Testis (tissue), 5 donors: ENCODE data around the gene PDIA6. TPM values are rescaled to one million over a fixed set of nuclear protein-coding genes. Genes with fewer than 3 reads are reported as not detected.

Experiments
- DNase-seq: peaks from one replicate; pipeline ENCODE4 v3.0.0-alpha.2; 2019
- H3K27ac ChIP-seq, 2 donors: fragments of 200-600 bp; sonication (generic); one replicate each; pipeline ENCODE4 v1.5.1; 2019
- H3K27me3 ChIP-seq: fragments of 200-600 bp; sonication (generic); one replicate; pipeline ENCODE4 v1.5.1; 2019
- H3K36me3 ChIP-seq: fragments of 200-600 bp; sonication (generic); one replicate; pipeline ENCODE4 v1.5.1; 2017; ENCODE audit warnings: low read depth; ENCODE audit errors: missing control alignments
- H3K4me1 ChIP-seq: fragments of 200-600 bp; sonication (generic); one replicate; pipeline ENCODE4 v1.5.1; 2019
- H3K4me3 ChIP-seq, 2 donors: fragments of 200-600 bp; sonication (generic); one replicate each; pipeline ENCODE4 v1.5.1; 2017 to 2019
- H3K9me3 ChIP-seq: fragments of 200-600 bp; sonication (generic); one replicate; pipeline ENCODE4 v1.5.1; 2017
- CTCF ChIP-seq, 3 experiments: fragments of 450-650 bp in 2 of 3; fragments of 200-600 bp in 1 of 3; sonication (generic) in 1 of 3; IDR thresholded peaks; one replicate each; pipeline ENCODE4 v1.5.1; 2016 to 2019; ENCODE audit warnings: antibody characterized with exemption in 3 of 3, mild to moderate bottlenecking in 2 of 3, moderate library complexity in 1 of 3
- POLR2A ChIP-seq: fragments of 450-650 bp; IDR thresholded peaks from one replicate; pipeline ENCODE4 v1.6.1; 2017; ENCODE audit warnings: antibody characterized with exemption, mild to moderate bottlenecking, moderate library complexity
- WGBS, 2 donors: methylation state at CpG; one replicate each; pipeline ENCODE4 v1.1.5; 2018; 5-methylcytosine and 5-hydroxymethylcytosine counted together
- intact Hi-C: fragments of 100-400 bp; cut with DNase I; formaldehyde crosslinking; loops from one replicate; pipeline ENCODE4 v1.15.1; 2023; ENCODE audit warnings: low total_unique reads
- long read RNA-seq, 2 donors: transcript quantifications; one replicate each; lab custom pipeline, GENCODE V29; 2026
- polyA plus RNA-seq: library from polyadenylated mRNA; stranded (reverse); fragments of 350-450 nt; fragmentation: Illumina TruSeq; extraction: RNeasy Lipid Tissue Mini Kit (QIAGEN cat#74804); gene quantifications from one replicate; pipeline ENCODE4 v1.2.3, GENCODE V29; 2014; ENCODE audit warnings: low read depth, low replicate concordance; ENCODE audit not compliant: insufficient read depth
- total RNA-seq, 2 donors: library from RNA; depleted of rRNA; stranded (reverse); fragments of >200 nt; gene quantifications; one replicate each; pipeline ENCODE4 v1.2.3, GENCODE V29; 2016

Gene PDIA6
- 10 to 100 TPM; 74.3 to 78.4 TPM for total RNA-seq
- polyA plus RNA-seq = 123 TPM
- long read RNA-seq, donor 1, transcript PDIA6-201 (13 exons, 2,338 nt) = major isoform, 111 of 138 reads
- long read RNA-seq, donor 1, partial matches to known transcripts = 27 of 138 reads
- long read RNA-seq, donor 1, other reads (novel, unspliced or antisense) = 0 of 138 reads
- long read RNA-seq, donor 2, transcript PDIA6-201 (13 exons, 2,338 nt) = major isoform, 95 of 110 reads
- long read RNA-seq, donor 2, partial matches to known transcripts = 15 of 110 reads
- long read RNA-seq, donor 2, other reads (novel, unspliced or antisense) = 0 of 110 reads

GRCh38 chr2:10812362-10813162 is at the start of gene PDIA6:
TSS of gene PDIA6 (minus strand) at chr2:10812785. CDS start at chr2:10812696, 89 bp downstream.
- H3K9me3 ChIP-seq = no peaks in the 10 kb centered on the region
- peak within 1 kb of the TSS; percentile 79 to 93 for H3K27ac ChIP-seq
- no peaks in the 10 kb centered on the region for H3K36me3 ChIP-seq
- TF ChIP-seq CTCF (IDR thresholded peaks at IDR 0.05) (peak in 2 of 3 experiments; percentile 39 to 48), POLR2A (peak; percentile 75)
- H3K27me3 ChIP-seq = no peaks in the 10 kb centered on the region
- 1% methylated on average over 8 to 78 of the region's 98 CpGs for WGBS, 2 donors
- peaks cover 8% of the 10 kb centered on the region for H3K4me1 ChIP-seq
- peak; percentile 98 for DNase-seq
- intact Hi-C loops = no loop called here
- peak within 1 kb of the TSS; percentile 80 to 91 for H3K4me3 ChIP-seq

- Histone ChIP-seq H3K36me3 (no peaks in the 10 kb centered on the region), H3K9me3 (no peaks in the 10 kb centered on the region), H3K4me1 (no peaks in the 10 kb centered on the region), H3K4me3 (no peak overlapping the region), H3K27ac (no peak overlapping the region), H3K27me3 (no peaks in the 10 kb centered on the region)
- WGBS, 2 donors = 91 to 92% methylated on average over 10 of the region's 10 CpGs
- no peak for DNase-seq
- intact Hi-C loops = no loop called here
- TF ChIP-seq POLR2A = no peak
- no peak for TF ChIP-seq CTCF (IDR thresholded peaks at IDR 0.05)
Measured at GRCh38 chr2:10862330-10862729, 49.7 kb upstream of the PDIA6 start.

GRCh38 chr2:10861765-10862164 is 49.2 kb upstream of the PDIA6 start:
- 85 to 94% methylated on average over 5 of the region's 5 CpGs for WGBS, 2 donors

GRCh38 chr2:10860814-10861325 is 48.3 kb upstream of the PDIA6 start:
- no peaks in the 10 kb centered on the region for H3K4me1 ChIP-seq
- H3K27ac ChIP-seq = no peak overlapping the region
- DNase-seq = no peak
- no peaks in the 10 kb centered on the region for H3K27me3 ChIP-seq
- no peaks in the 10 kb centered on the region for H3K36me3 ChIP-seq
- no peak overlapping the region for H3K4me3 ChIP-seq
- 82 to 89% methylated on average over 8 of the region's 8 CpGs for WGBS, 2 donors
- TF ChIP-seq CTCF (IDR thresholded peaks at IDR 0.05) (no peak), POLR2A (no peak)
- intact Hi-C loops = no loop called here
- no peaks in the 10 kb centered on the region for H3K9me3 ChIP-seq

More at GRCh38 chr2:10861765-10862164, 49.2 kb upstream of the PDIA6 start:
- intact Hi-C loops = no loop called here
- H3K4me1 ChIP-seq = no peaks in the 10 kb centered on the region
- H3K4me3 ChIP-seq = no peak overlapping the region
- no peak for DNase-seq
- H3K9me3 ChIP-seq = no peaks in the 10 kb centered on the region
- TF ChIP-seq CTCF (IDR thresholded peaks at IDR 0.05) (no peak), POLR2A (no peak)
- H3K27me3 ChIP-seq = no peaks in the 10 kb centered on the region
- H3K36me3 ChIP-seq = no peaks in the 10 kb centered on the region
- no peak overlapping the region for H3K27ac ChIP-seq
